Dermis blood vessel endothelial cell (primary cell): Measurements from ENCODE around the gene PCSK5. TPM values are rescaled to one million over a fixed set of nuclear protein-coding genes. Genes with fewer than 3 reads are reported as not detected.

Experiments
- DNase-seq: peaks from one replicate; pipeline ENCODE4 v3.0.0; 2010
- total RNA-seq: library from RNA; depleted of rRNA; stranded (reverse); fragments of >200 nt; gene quantifications from 2 replicates; pipeline ENCODE4 v1.2.3, GENCODE V29; 2014

Gene PCSK5
- total RNA-seq, 1 donor from 2014 or later = 3.4 TPM

DNA sequence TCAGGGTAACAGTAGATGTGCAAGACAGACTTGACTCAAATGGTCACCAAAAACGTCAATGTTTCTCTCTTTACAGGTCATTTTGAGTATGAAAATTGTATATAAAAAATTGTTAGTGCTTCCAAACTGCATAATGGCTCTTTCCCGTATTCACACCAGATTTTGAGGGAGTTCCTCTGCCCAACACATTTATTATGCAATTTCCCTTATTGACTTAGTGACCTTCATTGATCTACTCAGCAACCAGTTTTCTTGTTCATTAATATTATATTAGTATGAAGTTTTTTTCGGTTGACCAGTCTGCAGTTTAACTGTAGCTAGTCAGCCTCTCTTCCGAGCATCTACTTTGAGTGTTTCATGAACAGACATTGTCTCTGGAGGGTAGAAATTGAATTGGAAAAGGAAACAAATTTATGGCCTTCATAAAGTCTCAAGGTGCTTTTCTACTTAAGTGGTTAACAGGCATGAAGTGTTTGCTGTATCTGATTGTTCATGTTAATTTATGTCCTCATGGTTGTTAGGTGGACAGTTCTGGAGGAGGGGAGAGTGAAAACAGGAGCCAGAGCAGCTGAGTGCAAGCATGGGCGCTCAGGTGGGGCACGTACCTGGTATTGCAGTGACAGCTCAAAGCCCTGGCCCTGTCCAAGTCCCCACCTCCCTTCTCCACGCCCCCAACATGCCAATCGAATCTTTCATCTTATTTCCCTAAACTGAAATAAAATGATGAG, 263.6 kb downstream of the PCSK5 start:
- no peak for DNase-seq

GRCh38 chr9:76155361-76155760, 264.9 kb downstream of the PCSK5 start:
- DNase-seq = no peak

DNA sequence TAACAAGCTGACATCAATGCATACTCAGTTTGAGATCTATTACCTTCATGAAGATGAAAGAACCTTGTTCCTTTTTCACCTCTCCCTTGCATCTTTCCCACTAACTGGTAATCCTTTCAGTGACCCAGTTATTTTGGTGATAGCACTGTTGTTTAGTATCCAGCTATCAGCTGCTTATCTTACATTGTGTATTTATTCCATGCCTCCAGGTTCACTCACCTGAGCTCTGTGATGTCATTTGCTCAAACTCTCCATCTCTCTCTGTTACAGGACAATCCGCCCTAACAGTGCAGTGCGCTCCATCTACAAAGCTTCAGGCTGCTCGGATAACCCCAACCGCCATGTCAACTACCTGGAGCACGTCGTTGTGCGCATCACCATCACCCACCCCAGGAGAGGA, 268.2 kb downstream of the PCSK5 start:
- no peak for DNase-seq

DNA sequence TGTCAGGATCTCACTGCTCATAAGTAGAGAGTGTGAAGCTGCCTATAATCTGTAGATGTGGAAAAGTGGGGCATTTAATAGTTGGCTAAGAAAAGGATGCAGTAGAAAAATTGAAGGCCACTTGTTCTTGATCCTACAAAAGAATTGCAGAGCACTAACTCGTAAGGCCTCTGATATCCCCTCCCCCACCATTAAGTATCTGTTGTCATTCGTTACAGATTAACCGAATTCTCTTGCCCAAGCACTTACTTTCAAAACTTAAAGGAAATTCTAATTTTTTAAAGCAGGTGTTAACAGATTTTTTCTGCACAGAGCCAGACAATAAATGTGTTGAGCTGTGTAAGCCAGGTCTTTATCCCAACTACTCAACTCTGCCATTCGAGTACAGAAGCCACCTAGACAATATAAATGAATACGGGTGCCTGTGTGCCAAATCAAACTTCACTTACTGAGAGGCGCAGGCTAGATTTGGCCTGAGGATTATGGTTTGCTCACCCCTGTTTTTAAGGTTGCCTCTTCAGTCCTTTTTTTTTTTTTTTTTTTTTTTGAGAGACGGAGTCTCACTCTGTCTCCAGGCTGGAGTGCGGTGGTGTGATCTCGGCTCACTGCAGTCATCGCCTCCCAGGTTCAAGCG, 268.9 kb downstream of the PCSK5 start:
- DNase-seq = no peak

- DNase-seq = no peak
These were observed 270.6 kb downstream of the PCSK5 start for GRCh38 chr9:76161106-76161505.

GRCh38 chr9:76161541-76161940, 271.1 kb downstream of the PCSK5 start:
- no peak for DNase-seq

DNA sequence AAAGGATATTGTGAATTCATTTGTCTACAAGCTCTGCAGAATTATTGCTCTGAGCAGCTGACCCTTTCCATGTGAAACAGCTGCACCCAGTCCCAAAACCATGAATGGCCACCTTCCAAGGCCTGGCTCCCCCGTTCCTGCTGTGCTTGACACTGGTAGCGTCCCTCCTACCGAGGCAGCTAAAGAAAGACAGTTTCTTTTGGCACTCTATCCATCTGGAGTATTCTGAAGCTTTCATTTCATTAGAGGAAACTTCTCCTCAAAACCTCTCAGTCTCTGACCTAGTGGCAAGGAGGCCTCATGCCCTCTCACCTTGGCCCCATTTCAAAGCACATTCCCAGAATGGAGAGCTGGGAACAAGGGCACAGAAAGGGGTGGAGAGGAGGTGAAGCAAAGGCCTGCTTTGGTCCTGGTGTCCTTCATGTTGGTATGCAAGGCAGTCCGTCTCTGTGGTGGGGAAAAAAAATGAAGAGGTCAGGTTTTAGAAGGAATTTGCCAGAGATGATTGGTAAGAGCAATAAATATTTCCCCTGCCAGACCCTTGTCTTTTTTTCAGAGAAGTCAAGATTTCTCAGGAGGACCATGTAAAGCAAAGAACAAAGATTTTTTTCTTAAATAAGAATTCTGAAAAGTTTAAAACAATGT, 271.7 kb downstream of the PCSK5 start:
- DNase-seq = no peak

- no peak for DNase-seq
These were observed 272.5 kb downstream of the PCSK5 start for GRCh38 chr9:76162751-76163500.

DNA sequence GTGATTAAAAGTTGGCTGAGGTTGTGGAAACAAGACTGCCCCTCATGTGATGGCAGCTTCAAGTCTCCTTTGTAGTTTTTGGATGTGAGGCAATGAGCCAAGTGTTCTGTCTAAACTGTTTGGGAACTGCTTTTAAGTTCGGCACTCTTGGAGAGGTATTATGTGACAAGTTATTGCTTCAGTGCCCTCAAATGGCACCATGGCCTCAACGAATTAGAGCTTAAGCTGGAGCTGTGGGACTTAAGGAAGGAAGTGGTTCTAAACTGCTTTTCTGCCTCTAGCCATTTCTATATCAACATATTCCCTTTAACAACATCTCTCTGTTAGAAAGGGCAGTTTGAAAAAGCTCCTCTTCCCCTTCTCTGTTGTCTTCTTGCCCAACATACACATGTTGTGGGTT, 276.1 kb downstream of the PCSK5 start:
- no peak for DNase-seq

DNA sequence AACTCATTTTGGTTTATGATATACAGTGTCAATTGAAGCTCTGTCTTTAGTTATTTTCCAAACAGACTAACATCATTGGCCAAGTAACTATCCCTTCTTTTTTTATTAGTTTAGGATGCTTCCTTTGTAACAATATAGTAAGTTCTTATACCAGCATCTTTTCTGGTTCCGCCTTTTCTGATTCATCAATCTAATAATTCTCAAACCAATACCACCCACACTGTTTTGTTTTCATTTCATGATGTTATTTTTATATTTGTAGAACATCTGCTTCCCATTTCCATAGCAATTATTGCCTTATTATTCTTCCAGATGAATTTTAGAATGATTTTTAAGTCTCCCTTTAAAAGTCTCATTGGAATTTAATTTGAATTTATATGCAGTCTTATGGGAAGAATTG, 285.7 kb downstream of the PCSK5 start:
- DNase-seq = no peak

DNA sequence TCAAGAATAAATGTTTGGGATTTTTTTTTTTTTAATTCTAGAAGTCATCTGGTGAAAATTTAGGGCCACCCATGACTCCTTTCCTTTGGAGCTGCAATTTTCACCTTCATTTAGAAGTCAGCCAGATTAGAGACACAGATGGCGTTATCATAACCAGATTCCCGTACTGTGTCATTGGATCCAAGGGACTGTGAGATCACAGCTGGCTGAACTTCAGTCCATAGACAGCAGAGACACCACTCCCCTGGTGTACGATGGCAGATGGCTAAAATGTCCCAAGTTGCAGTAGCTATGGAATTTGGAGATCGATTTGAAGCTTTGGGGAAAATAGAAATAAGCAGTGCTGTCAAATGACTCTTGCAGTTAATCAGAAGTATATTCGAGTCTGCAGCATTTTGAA, 287.5 kb downstream of the PCSK5 start:
- DNase-seq = no peak

DNA sequence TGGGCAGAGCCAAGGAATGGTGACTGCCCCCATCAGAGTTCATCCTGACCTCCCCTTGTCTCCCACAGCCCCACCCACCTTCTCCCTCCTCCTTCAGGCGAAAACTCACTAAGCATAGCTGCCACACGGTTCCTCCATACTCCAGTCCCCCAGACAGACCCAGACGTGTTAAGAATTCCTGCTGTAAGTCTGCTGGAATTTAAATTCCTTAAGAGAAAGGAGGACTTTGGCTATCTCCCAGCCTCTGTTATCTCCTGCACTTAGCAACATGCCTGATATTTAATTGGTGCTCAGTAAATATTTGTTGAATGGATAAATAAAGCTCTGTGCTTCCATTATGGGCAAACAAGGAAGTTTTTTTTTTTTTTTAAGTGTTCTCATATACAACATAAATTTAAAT, 290.1 kb downstream of the PCSK5 start:
- DNase-seq = no peak

DNA sequence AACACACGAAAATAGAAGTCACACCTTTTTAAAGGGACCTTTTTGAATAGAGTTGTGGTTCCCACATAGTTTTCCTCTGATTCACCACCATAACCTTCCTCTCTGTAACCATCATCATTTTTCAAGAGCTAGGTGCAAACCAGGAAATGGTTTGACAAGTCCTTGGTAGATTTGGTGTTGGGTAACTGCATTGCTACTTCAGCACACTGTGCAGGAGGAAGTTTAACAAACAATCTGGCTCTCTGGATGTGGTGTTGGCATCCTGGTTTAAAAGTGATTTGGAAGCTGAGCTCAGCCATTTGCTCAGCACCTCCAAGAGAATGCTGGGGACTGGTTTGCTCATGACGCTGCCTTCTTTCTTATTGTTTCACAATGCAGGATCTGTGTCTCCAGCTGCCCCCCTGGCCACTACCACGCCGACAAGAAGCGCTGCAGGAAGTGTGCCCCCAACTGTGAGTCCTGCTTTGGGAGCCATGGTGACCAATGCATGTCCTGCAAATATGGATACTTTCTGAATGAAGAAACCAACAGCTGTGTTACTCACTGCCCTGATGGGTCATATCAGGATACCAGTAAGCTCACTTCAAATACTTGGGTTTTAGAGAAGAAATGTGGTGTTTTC, 290.7 kb downstream of the PCSK5 start:
- no peak for DNase-seq

DNA sequence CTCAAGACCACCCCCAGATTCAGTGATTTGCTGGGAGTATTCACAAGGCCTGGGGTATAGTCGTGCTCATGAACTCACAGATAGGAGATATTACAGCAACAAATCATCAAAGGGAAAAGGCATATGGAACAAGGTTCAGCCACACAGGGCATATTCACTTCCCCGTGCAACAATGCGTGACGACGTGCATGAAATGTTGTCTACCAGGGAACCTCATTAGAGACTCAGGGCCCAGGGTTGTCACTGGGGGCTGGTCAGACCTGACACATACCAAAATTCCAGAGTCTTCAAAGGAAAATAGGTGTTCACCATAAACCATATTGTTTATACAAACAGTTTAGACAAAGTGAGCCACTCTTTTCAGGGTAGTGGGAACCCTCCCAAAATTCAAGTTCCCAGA, 291.3 kb downstream of the PCSK5 start:
- DNase-seq = no peak

DNA sequence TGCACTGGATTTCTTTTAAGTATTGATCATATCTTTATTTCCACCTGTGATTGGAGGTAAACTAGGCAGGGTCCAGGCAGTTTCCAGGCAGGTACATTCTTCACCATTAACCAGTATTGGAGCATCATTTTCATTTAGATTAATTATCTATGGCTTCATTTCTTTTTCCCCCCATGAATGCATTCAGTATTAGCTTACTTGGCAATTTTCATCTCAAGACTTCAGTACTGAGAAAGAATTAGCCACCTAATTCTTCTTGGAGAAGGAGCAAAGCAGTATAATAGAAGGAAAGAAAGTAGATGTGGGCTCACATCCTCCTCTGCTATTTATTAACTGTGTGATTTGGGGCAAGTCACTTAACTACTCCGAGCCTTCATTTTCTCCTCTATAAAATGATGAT, 295.0 kb downstream of the PCSK5 start:
- DNase-seq = no peak

DNA sequence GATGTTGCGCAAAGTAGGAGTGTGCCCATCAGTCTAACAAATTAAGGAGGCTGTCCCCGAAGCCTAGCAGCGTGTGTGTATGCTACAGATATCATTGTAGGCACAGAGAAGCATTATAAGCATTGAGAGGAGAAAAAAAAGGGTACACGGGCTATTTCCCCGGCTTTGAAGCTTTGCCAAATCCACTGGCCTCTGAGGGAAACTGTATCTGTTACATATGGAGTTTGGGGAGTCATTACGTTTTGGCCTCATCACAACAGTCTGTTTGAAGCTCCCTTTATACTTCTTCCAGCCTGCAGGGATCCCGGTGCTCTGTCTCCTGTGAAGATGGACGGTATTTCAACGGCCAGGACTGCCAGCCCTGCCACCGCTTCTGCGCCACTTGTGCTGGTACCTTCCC, 297.8 kb downstream of the PCSK5 start:
- DNase-seq = no peak

GRCh38 chr9:76188905-76189304, 298.4 kb downstream of the PCSK5 start:
- no peak for DNase-seq

DNA sequence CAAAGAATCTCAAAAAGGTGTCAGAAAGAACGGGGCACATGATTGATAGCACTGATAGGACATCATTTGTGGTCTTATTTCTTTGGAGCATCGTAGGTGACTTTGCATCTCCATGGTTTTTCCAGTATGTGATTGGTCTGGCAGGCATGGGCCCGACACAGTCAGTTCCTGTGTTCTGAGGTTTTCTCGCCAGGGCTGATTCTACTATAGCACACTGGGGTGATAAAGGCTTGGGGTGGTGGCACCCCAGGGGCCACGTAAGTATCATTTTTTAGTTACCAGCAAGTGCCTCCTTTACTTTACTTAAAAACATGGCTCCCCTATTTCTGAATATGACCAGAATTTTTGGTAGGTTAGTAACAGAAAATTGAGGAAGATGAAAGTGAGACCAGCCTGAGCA, 301.0 kb downstream of the PCSK5 start:
- DNase-seq = no peak

DNA sequence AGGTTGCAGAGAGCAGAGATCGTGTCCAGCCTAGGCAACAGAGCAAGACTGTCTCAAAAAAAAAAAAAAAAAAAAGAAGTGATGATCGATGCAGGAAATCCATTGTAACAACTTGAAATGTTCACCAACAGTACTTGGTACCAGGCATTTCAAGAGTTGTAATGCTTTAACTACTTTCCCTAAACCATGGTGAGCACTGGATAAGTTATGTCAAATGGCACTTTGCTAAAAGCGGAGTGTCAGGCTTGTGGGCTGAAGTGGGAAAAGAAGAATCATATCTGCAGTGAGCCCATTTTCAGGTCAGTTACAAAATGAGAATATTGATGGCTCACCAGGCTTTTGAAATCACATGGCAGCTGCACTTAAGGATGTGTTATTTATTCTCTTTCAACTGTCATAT, 301.5 kb downstream of the PCSK5 start:
- no peak for DNase-seq

DNA sequence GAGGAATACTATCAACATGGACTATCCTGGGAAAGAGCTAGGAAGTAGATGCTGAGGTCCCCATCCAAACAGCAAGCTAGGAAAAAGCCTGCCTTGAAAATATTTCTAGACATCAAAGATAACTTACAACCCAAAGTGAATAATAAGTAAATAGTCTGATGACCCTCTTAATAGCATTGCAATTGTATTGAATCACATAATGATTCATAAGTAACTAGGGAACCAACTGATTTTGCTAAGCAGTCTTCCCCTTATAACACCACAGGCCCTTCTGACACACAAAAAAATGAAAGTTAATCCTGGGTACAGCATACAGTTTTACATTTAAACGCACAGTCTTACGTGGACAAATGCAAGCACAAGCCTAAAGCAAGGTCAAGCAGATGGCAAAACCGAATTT, 304.4 kb downstream of the PCSK5 start:
- no peak for DNase-seq

DNA sequence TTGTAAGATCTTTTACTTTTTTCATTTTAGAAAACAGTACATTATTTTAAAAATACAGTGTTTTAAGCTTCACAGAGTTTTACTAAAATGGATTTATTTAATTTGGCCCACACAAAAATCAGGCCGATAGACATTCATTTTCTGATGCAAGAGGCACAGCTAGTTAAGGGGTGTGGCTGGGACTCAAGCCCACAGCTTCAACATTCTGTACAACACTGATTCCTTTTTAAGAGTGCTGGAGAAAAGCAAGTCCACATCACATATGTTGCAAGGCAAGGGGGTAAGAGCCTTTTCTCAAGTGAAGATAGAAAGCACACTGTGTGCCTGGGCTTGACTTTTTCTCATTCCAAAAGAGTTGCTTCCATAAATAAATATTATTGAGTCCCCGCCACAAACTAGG, 307.9 kb downstream of the PCSK5 start:
- no peak for DNase-seq

GRCh38 chr9:76200315-76200714, 309.8 kb downstream of the PCSK5 start:
- no peak for DNase-seq

GRCh38 chr9:76200745-76201144, 310.3 kb downstream of the PCSK5 start:
- no peak for DNase-seq
